GM23248 (cell line): Measurements from ENCODE around the gene SYNPR.

Experiments
- EZH2 ChIP-seq: fragments of 200-600 bp; sonication (generic); IDR thresholded peaks from 2 replicates; pipeline ENCODE4 v1.6.1; 2018; ENCODE audit warnings: antibody characterized with exemption, mild to moderate bottlenecking; ENCODE audit not compliant: insufficient read depth, poor library complexity, severe bottlenecking
- EZH2phosphoT487 ChIP-seq: fragments of 200-600 bp; sonication (generic); IDR thresholded peaks from 2 replicates; pipeline ENCODE4 v1.6.1; 2018; ENCODE audit warnings: antibody characterized with exemption, moderate library complexity, mild to moderate bottlenecking, low read depth; ENCODE audit not compliant: insufficient read depth

DNA sequence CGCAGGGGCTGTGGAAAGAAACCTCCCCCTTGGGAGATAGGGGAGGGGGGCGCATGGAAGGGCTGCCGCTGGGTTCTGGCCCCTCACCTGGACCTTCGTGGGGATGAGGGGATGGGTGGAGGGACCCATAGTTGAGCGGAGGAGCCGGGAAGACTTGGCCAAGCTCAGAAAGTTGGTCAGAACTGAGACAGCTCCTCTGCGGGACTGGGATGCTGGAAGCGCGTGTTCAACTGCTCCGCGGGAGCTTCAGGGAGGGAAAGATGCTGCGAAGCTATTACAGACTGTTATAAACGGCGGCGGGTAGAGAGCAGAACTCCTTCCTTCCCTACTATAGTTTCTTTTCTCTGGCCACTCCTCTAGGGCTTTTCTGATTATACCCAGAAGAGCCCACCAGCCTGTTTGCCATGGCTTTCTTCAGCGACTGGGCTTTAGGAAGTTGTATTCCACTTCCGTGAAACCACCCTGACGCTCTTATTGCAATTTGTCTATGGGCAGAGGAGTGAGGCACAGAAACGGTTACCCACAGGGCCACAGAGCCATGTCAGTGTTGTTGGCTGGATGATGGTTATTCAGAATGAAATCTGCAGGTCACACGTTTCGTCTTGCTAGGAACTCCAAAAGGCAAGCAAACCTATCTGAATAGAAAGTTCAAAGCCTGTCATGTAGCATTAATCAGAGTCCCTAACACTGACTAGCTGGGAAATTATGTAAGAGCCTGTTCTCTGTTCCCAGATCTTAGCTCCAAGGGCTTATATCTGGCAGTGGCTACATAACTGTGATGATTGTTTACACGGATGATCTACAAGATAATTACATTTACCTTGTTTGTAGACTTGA lies 1.1 kb downstream of the SYNPR start:
- no peak for TF ChIP-seq EZH2
- TF ChIP-seq EZH2phosphoT487: no peak
